NB4 (cell line): ENCODE data around the gene TSPAN2.

Source experiments
- CTCF ChIP-seq: IDR thresholded peaks from one replicate; pipeline ENCODE4 v1.5.1; 2012; ENCODE audit warnings: low read depth, low read length
- POLR2A ChIP-seq: IDR thresholded peaks from 2 replicates; pipeline ENCODE4 v1.6.1; 2011; ENCODE audit warnings: mild to moderate bottlenecking; ENCODE audit not compliant: insufficient read length; ENCODE audit errors: extremely low read depth
- TF ChIP-seq, protein P1 (sequence below): IDR thresholded peaks from 2 replicates; pipeline ENCODE4 v1.6.1; 2011; ENCODE audit warnings: low read depth, low read length

DNA sequence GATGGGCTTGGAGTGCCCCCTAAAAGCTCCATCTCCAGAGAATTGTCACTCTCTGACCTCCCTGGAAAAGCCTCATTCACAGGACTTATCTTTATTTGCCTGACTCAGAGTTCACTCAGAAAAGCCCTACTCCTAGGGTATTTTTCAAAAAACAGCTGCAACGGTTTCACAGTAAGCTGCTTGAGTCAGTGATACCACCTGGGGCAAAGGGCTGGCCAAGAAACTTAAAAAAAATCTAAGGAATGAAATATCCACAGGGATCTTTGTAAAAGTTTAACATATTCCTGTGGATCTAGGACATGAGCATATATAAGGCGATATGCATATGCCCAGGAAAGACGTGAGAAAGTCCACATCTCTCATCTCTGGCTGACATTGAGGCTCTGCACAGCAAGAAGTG is 33.8 kb upstream of the TSPAN2 start:
- TF ChIP-seq POLR2A, result no peak
- TF ChIP-seq CTCF, result no peak
- TF ChIP-seq, protein P1, sequence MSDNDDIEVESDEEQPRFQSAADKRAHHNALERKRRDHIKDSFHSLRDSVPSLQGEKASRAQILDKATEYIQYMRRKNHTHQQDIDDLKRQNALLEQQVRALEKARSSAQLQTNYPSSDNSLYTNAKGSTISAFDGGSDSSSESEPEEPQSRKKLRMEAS, result no peak
